Fibroblast of villous mesenchyme (primary cell): ENCODE data around the gene GBP6. TPM values are rescaled to one million over a fixed set of nuclear protein-coding genes. Genes with fewer than 3 reads are reported as not detected.
A peak's percentile ranks its signal among the peaks of the same experiment; 100 is the strongest.

Experiments
- DNase-seq: peaks from one replicate; pipeline ENCODE4 v3.0.0-alpha.2; 2010; ENCODE audit warnings: low read depth
- H3K4me3 ChIP-seq: 2 replicates; pipeline ENCODE4 v1.5.1; 2011; ENCODE audit warnings: low read depth, mild to moderate bottlenecking, low read length
- CTCF ChIP-seq: IDR thresholded peaks from 2 replicates; pipeline ENCODE4 v1.5.1; 2012; ENCODE audit warnings: low read depth, mild to moderate bottlenecking, low read length; ENCODE audit not compliant: insufficient read depth
- total RNA-seq: library from RNA; depleted of rRNA; stranded (reverse); fragments of >200 nt; gene quantifications from 2 replicates; pipeline ENCODE4 v1.2.3, GENCODE V29; 2012

Gene GBP6
- total RNA-seq, 1 donor: not detected

- DNase-seq: no peak
- TF ChIP-seq CTCF: no peak
Observed at GRCh38 chr1:89355056-89355455, 8.8 kb upstream of the GBP6 start.

GRCh38 chr1:89356658-89357400 is 7.0 kb upstream of the GBP6 start:
- DNase-seq: no peak
- no peak for TF ChIP-seq CTCF
- no peak overlapping the region for H3K4me3 ChIP-seq

More at GRCh38 chr1:89355056-89355455, 8.8 kb upstream of the GBP6 start:
- H3K4me3 ChIP-seq: no peak overlapping the region

- TF ChIP-seq CTCF: peak; percentile 79
- H3K4me3 ChIP-seq: no peak overlapping the region
- DNase-seq: peak; percentile 76
Observed at GRCh38 chr1:89358287-89358893, 5.5 kb upstream of the GBP6 start.

GRCh38 chr1:89360716-89361115 is 3.1 kb upstream of the GBP6 start:
- H3K4me3 ChIP-seq: no peak overlapping the region
- no peak for DNase-seq
- TF ChIP-seq CTCF: no peak

GRCh38 chr1:89361681-89362080 is 2.2 kb upstream of the GBP6 start:
- DNase-seq: no peak
- no peak overlapping the region for H3K4me3 ChIP-seq
- TF ChIP-seq CTCF: no peak

GRCh38 chr1:89363196-89363595 is 663 bp upstream of the GBP6 start:
- H3K4me3 ChIP-seq: no peak overlapping the region
- TF ChIP-seq CTCF: no peak
- peak; percentile 18 for DNase-seq
